ENCODE results near the gene NRDE2. TPM values are rescaled to one million over a fixed set of nuclear protein-coding genes. Genes with fewer than 3 reads are reported as not detected.
A peak's percentile ranks its signal among the peaks of the same experiment; 100 is the strongest.

NRDE2 gene
- total RNA-seq, 1 donor from 2014 or later = 19.7 TPM

- H3K4me3 ChIP-seq (ENCODE audit: insufficient read depth, low read depth, low read length) = no peak overlapping the region
- H4K20me1 ChIP-seq (ENCODE audit: insufficient read depth, low read length) = no peaks in the 10 kb centered on the region
- no peaks in the 10 kb centered on the region for H3K27me3 ChIP-seq (ENCODE audit: insufficient read depth, low read length)
- Mint-ChIP-seq H3K4me1 (ENCODE audit: low read depth, unreplicated experiment) (peaks cover 31% of the 10 kb centered on the region), H3K27ac (ENCODE audit: unreplicated experiment) (peak overlapping the region; percentile 77), H3K4me3 (ENCODE audit: unreplicated experiment) (no peak overlapping the region), H3K27me3 (ENCODE audit: low read depth, unreplicated experiment) (no peaks in the 10 kb centered on the region), H3K9me3 (ENCODE audit: unreplicated experiment) (no peaks in the 10 kb centered on the region), H3K36me3 (ENCODE audit: low read depth, unreplicated experiment) (peaks cover 11% of the 10 kb centered on the region)
- H3K79me2 ChIP-seq (ENCODE audit: insufficient read depth, low read length) = no peaks in the 10 kb centered on the region
- peaks cover 38% of the 10 kb centered on the region for H3K4me1 ChIP-seq (ENCODE audit: insufficient read depth, low read length)
- H3K36me3 ChIP-seq (ENCODE audit: insufficient read depth, low read length) = peaks cover 15% of the 10 kb centered on the region
- H2AFZ ChIP-seq (ENCODE audit: low read depth, low read length) = peak overlapping the region; percentile 7
- H3K9ac ChIP-seq (ENCODE audit: low read length) = peak overlapping the region; percentile 59
- peak overlapping the region; percentile 94 for H3K27ac ChIP-seq (ENCODE audit: low read depth, low read length)
- TF ChIP-seq CTCF (IDR thresholded peaks at IDR 0.05; ENCODE audit: insufficient read depth, low read depth, low read length) (no peak), EZH2 (IDR thresholded peaks at IDR 0.05; ENCODE audit: insufficient read depth, low read length) (no peak)
- FAIRE-seq (no peak), DNase-seq (ENCODE audit: low read depth) (no peak)
- peak overlapping the region; percentile 54 for H3K4me2 ChIP-seq (ENCODE audit: low read length)
- H3K9me3 ChIP-seq (ENCODE audit: insufficient read depth, low read depth, low read length) = no peaks in the 10 kb centered on the region
Observed at GRCh38 chr14:90276646-90277367, 54.9 kb downstream of the NRDE2 start.

DNA sequence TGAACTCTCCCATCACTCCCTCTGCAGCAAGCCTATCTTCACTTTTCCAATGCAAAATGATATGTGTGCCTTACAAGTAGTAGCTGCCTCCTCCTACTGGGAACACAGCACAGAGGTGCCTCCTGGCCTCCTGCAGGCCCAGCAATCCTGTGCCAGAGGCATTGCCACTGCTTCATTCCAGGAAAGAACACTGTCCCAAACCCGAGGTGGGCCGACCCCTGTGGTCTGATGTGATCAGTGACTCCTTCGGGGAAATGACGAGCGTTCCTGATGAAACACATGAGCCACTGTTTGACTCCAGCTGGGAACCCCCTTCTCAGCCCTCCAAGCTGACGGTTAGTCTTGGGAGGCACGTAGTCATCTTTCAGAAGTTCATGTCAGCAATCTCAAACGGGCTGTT, 55.9 kb downstream of the NRDE2 start:
- Mint-ChIP-seq H3K36me3 (ENCODE audit: low read depth, unreplicated experiment) (peaks cover 11% of the 10 kb centered on the region), H3K9me3 (ENCODE audit: unreplicated experiment) (no peaks in the 10 kb centered on the region), H3K4me1 (ENCODE audit: low read depth, unreplicated experiment) (peaks cover 21% of the 10 kb centered on the region), H3K27me3 (ENCODE audit: low read depth, unreplicated experiment) (no peaks in the 10 kb centered on the region), H3K4me3 (ENCODE audit: unreplicated experiment) (peak overlapping the region; percentile 11), H3K27ac (ENCODE audit: unreplicated experiment) (peak overlapping the region; percentile 96)
- Histone ChIP-seq H3K4me1 (ENCODE audit: insufficient read depth, low read length) (peaks cover 29% of the 10 kb centered on the region), H3K27me3 (ENCODE audit: insufficient read depth, low read length) (no peaks in the 10 kb centered on the region), H2AFZ (ENCODE audit: low read depth, low read length) (no peak overlapping the region), H3K4me2 (ENCODE audit: low read length) (peak overlapping the region; percentile 66), H3K9me3 (ENCODE audit: insufficient read depth, low read depth, low read length) (no peaks in the 10 kb centered on the region), H3K27ac (ENCODE audit: low read depth, low read length) (peak overlapping the region; percentile 94), H3K9ac (ENCODE audit: low read length) (peak overlapping the region; percentile 77), H4K20me1 (ENCODE audit: insufficient read depth, low read length) (no peaks in the 10 kb centered on the region), H3K79me2 (ENCODE audit: insufficient read depth, low read length) (no peaks in the 10 kb centered on the region), H3K4me3 (ENCODE audit: insufficient read depth, low read depth, low read length) (no peak overlapping the region), H3K36me3 (ENCODE audit: insufficient read depth, low read length) (peaks cover 24% of the 10 kb centered on the region)
- FAIRE-seq (no peak), DNase-seq (ENCODE audit: low read depth) (peak; percentile 79)
- TF ChIP-seq CTCF (IDR thresholded peaks at IDR 0.05; ENCODE audit: insufficient read depth, low read depth, low read length) (no peak), EZH2 (IDR thresholded peaks at IDR 0.05; ENCODE audit: insufficient read depth, low read length) (no peak)

DNA sequence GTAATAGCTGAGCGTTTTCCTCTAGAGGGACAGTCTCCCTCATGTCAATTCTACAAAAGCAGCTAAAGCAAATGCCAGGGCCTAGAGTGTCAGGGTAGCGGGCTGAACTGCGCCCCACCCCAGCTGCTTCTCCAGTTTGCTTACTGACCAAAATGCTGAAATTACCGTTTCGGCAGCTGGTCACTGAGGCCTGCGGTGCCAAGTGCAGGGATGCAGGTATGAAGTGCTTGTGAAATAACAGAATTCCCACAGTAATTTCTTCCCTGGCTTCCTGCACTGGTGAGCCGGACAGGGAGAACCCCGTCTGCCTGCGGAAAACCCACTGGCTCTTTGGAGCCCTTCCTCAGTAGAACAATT, 56.3 kb downstream of the NRDE2 start:
- Histone ChIP-seq H3K4me1 (ENCODE audit: insufficient read depth, low read length) (peaks cover 25% of the 10 kb centered on the region), H3K4me2 (ENCODE audit: low read length) (peak overlapping the region; percentile 66), H3K4me3 (ENCODE audit: insufficient read depth, low read depth, low read length) (no peak overlapping the region), H2AFZ (ENCODE audit: low read depth, low read length) (no peak overlapping the region), H4K20me1 (ENCODE audit: insufficient read depth, low read length) (peaks cover 3% of the 10 kb centered on the region), H3K9ac (ENCODE audit: low read length) (peak overlapping the region; percentile 77), H3K79me2 (ENCODE audit: insufficient read depth, low read length) (no peaks in the 10 kb centered on the region), H3K27me3 (ENCODE audit: insufficient read depth, low read length) (no peaks in the 10 kb centered on the region), H3K9me3 (ENCODE audit: insufficient read depth, low read depth, low read length) (no peaks in the 10 kb centered on the region), H3K36me3 (ENCODE audit: insufficient read depth, low read length) (peaks cover 28% of the 10 kb centered on the region), H3K27ac (ENCODE audit: low read depth, low read length) (peak overlapping the region; percentile 94)
- H3K9me3 Mint-ChIP-seq (ENCODE audit: unreplicated experiment) = no peaks in the 10 kb centered on the region
- FAIRE-seq = no peak
- no peaks in the 10 kb centered on the region for H3K27me3 Mint-ChIP-seq (ENCODE audit: low read depth, unreplicated experiment)
- DNase-seq (ENCODE audit: low read depth) = no peak
- H3K36me3 Mint-ChIP-seq (ENCODE audit: low read depth, unreplicated experiment) = peaks cover 11% of the 10 kb centered on the region
- H3K4me3 Mint-ChIP-seq (ENCODE audit: unreplicated experiment) = no peak overlapping the region
- TF ChIP-seq CTCF (IDR thresholded peaks at IDR 0.05; ENCODE audit: insufficient read depth, low read depth, low read length) (no peak), EZH2 (IDR thresholded peaks at IDR 0.05; ENCODE audit: insufficient read depth, low read length) (no peak)
- peak overlapping the region; percentile 96 for H3K27ac Mint-ChIP-seq (ENCODE audit: unreplicated experiment)
- H3K4me1 Mint-ChIP-seq (ENCODE audit: low read depth, unreplicated experiment) = peaks cover 17% of the 10 kb centered on the region

Measured in astrocyte (in vitro differentiated cells and primary cell).